ENCODE measurements around the gene CDC45. TPM values are rescaled to one million over a fixed set of nuclear protein-coding genes. Genes with fewer than 3 reads are reported as not detected.

The CDC45 gene
- total RNA-seq, 3 donors from 2014 or later: 50.2 to 80.5 (median 54.7) TPM

DNA sequence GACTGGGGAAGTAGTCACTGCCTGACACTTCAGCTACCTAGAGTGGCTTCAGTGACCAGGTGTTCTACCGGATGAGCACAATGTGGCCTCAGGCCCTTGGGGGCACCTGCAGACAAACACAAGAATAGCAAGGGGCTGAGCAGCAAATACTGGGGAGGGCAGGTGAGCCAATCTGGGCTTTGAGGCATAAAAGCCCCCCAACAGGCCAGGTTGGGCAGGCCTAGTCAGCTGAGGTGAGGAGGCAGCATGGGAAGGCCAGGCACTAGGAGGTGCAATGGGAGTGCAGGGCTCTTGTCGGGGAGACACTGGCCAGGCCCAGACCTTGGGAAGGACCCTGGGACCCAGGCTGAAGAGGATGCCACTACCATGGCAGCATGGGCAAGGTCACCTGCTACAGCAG, 9.7 kb upstream of the CDC45 start:
- Mint-ChIP-seq H3K4me1 (ENCODE audit: low read depth) (peaks cover 2% of the 10 kb centered on the region), H3K27me3 (ENCODE audit: low read depth) (no peaks in the 10 kb centered on the region), H3K36me3 (ENCODE audit: insufficient read depth) (peaks cover 43% of the 10 kb centered on the region), H3K9me3 (no peaks in the 10 kb centered on the region), H3K4me3 (no peak overlapping the region)
- DNase-seq: no peak
- ATAC-seq: no peak

DNA sequence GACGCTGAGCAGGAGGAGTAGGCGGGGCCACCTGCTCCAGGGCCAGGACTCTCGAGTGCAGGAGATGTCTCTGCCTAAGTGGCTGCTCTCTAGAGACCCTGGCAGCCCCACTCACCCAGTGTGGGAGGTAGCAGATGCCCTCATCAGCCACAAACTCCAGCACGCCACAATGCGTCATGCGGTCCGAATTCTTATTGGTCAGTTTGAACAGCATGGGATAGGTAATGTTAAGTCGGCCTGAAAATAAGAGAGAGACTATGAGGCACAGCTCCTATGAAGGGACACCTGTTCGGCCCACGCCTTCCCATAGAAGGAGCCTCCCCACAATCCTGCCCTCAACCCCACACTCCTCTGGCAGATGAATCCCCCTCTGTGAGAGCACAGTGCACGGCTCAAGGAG, 8.1 kb upstream of the CDC45 start:
- H3K4me3 Mint-ChIP-seq: no peak overlapping the region
- ATAC-seq (no peak), DNase-seq (no peak)
- no peaks in the 10 kb centered on the region for H3K9me3 Mint-ChIP-seq
- no peaks in the 10 kb centered on the region for H3K27me3 Mint-ChIP-seq (ENCODE audit: low read depth)
- H3K36me3 Mint-ChIP-seq (ENCODE audit: insufficient read depth): peaks cover 40% of the 10 kb centered on the region
- H3K4me1 Mint-ChIP-seq (ENCODE audit: low read depth): peaks cover 14% of the 10 kb centered on the region

DNA sequence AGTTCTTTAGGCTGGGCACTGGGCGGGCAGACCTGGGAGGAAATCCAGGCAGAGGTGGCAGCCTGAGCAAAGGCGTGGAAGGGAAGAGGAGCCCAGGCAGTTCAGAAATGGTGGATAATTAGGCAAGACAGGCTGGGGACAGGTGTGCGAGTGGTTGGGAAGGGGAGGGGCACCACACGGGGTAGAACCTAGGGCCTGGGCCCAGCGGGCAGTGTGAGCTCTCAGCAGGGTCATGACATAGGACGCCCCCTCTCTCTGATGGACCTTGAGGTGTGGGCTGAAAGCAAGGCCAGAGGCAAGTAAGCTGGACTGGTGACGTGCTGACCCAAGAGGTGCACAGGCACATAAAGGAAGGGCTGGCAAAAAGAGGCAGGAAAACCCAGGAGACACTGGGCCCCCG, 7.5 kb upstream of the CDC45 start:
- Mint-ChIP-seq H3K27me3 (ENCODE audit: low read depth) (no peaks in the 10 kb centered on the region), H3K4me1 (ENCODE audit: low read depth) (peaks cover 17% of the 10 kb centered on the region), H3K9me3 (no peaks in the 10 kb centered on the region), H3K36me3 (ENCODE audit: insufficient read depth) (peaks cover 40% of the 10 kb centered on the region), H3K4me3 (no peak overlapping the region)
- DNase-seq (no peak), ATAC-seq (no peak)

DNA sequence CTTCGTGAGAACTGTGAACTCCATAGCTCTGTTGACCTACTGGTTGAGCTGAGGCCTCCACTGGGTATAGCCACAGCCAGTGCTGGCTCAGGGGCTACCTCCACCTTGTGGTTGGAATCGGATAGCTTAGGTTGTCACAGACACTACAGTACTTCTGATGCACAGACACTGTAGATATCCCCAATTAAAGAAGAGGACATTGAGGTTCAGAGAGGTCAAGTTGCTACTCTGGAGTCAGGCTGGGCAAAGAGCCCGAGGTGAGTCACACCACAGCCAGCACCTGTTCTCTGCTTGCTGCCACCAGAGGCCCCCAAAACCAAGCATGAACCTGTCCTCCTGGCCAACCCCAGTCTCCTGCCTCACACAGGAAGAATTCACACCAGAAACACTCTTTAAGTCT, 6.1 kb upstream of the CDC45 start:
- peaks cover 27% of the 10 kb centered on the region for H3K4me1 Mint-ChIP-seq (ENCODE audit: low read depth)

DNA sequence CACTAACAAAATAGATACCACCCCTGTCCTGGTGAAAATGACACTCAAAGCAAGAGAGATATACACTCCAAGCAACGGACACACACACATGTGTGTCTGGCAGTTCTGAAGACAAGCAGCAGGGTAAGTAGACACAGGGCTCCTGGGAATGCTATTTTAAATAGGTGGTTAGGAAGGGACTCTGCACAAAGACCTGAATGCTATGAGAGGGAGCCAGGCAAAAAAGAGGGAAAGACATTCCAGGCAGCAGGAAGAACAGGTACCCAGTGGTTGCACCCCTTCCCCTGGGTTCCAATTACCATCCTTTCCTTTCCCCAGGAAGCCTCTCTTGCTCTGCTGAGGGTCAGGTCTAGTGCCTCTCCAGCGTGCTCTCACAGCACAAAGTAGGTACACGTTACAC, 3.7 kb upstream of the CDC45 start:
- no peak for ATAC-seq
- Mint-ChIP-seq H3K4me3 (no peak overlapping the region), H3K36me3 (ENCODE audit: insufficient read depth) (peaks cover 16% of the 10 kb centered on the region)

More for the DNA sequence above, 6.1 kb upstream of the CDC45 start:
- no peak overlapping the region for H3K4me3 Mint-ChIP-seq
- ATAC-seq (no peak), DNase-seq (no peak)
- H3K9me3 Mint-ChIP-seq: no peaks in the 10 kb centered on the region
- H3K27me3 Mint-ChIP-seq (ENCODE audit: low read depth): no peaks in the 10 kb centered on the region
- H3K36me3 Mint-ChIP-seq (ENCODE audit: insufficient read depth): peaks cover 30% of the 10 kb centered on the region

DNA sequence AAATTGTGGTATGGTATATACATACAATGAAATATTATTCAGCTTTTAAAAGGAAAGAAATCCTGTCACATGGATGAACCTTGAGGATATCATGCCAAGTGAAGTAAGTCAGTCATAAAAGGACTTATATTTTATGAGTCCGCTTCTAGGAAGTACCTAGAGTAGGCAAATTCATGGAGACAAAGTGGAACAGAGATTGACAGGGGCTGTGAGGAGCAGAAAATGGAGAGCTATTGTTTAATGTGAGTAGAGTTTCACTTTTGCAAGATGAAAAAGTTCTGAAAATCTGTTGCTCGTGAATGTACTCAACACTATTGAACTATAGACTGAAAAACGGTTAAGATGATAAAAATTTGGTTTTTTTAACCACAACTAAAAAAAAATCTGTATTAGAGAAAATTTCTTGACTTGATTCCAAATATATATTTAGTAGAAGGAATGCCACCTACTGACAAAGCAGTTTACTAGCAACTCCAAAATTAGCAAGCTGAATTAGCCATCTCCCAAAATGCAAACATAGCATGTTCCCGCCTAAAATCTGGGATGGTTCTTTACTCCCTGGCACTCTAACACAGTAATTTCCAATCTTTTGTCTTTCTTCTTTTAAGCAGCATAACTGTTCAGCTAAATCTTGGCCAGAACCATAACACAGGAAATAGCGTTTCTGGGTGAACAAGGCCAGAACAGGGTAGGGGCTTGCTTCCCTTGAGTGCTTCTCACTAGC, 2.2 kb upstream of the CDC45 start:
- Mint-ChIP-seq H3K27me3 (ENCODE audit: low read depth) (no peaks in the 10 kb centered on the region), H3K9me3 (no peaks in the 10 kb centered on the region), H3K4me1 (ENCODE audit: low read depth) (peaks cover 29% of the 10 kb centered on the region), H3K4me3 (peak overlapping the region; percentile 99), H3K36me3 (ENCODE audit: insufficient read depth) (peaks cover 6% of the 10 kb centered on the region)
- ATAC-seq (no peak), DNase-seq (no peak)

More for the DNA sequence above, 3.7 kb upstream of the CDC45 start:
- Mint-ChIP-seq H3K27me3 (ENCODE audit: low read depth) (no peaks in the 10 kb centered on the region), H3K4me1 (ENCODE audit: low read depth) (peaks cover 29% of the 10 kb centered on the region), H3K9me3 (no peaks in the 10 kb centered on the region)
- DNase-seq: no peak

DNA sequence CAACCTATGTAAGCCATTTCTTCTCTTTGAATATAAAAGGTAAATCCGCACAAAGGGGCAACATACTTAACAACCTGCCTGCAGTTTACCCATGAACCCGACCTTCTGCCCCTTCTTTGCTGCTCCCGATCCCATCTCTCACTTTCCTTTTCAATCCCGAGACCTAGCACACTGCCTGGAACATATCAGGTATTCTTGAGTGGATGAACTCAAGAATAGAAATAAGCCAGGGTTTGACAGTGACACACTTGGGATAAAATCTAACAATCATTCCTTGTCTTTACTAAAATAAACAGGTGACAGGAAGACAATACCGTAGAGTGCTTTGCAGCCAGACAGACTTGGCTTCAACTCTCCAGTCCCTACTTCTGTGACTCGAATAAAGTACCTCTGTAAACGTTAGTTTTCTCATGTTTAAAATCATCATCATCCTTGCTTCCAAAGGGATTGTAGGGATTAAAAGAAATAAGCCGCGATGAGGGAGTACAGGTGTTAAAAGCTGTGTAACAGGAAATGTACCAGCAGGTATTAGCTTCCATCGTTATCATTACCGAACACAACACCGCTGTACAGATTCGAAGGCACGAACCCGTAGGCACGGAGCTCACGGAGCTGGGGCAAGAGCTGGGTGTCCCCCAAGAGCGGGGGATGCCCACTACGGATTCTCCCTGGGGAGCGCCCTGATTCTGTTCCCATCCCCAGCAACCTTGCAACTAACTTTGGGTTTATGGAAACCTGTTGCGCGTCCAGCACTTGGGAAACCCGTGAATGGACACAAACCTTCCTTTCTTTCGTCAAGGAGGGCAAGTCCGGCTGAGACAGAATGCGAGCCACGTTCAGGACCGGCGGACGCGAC, 1.4 kb upstream of the CDC45 start:
- Mint-ChIP-seq H3K27me3 (ENCODE audit: low read depth) (no peaks in the 10 kb centered on the region), H3K4me3 (peak overlapping the region; percentile 99)
- no peak for ATAC-seq

DNA sequence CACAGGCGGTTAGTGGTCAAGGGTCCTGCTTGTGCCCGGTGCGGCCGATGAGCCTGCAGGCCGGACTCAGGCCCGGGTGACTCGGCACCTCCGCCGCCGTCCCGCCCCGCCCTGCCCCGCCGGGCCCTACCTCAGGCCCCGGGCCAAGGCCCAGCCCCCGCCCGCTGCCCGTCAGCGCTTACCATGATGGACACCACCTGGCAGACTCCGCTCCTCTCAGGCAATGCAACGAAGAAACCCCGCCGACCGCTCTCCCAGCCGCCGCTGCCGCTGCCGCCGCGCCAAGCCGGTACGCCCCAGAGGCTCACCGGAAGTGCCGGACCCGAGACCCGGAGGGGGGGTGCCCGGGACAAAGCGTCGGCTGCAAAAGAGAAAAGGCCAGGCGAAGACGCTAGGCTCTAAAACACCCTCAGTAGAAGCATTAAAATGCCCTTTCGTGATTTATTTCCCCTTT, 792 bp upstream of the CDC45 start, which contains the start of gene UFD1:
TSS of gene UFD1 (minus strand) at position 293 of the 454 bp plus-strand sequence. CDS start at position 185, 108 bp downstream.
- ATAC-seq (peak; percentile 67 to 69), DNase-seq (peak; percentile 60)
- Mint-ChIP-seq H3K27me3 (ENCODE audit: low read depth) (no peaks in the 10 kb centered on the region), H3K36me3 (ENCODE audit: insufficient read depth) (peaks cover 7% of the 10 kb centered on the region), H3K9me3 (no peaks in the 10 kb centered on the region), H3K4me3 (peak within 1 kb of the TSS; percentile 99), H3K4me1 (ENCODE audit: low read depth) (peaks cover 29% of the 10 kb centered on the region)

More for the DNA sequence above, 1.4 kb upstream of the CDC45 start:
- Mint-ChIP-seq H3K4me1 (ENCODE audit: low read depth) (peaks cover 29% of the 10 kb centered on the region), H3K9me3 (no peaks in the 10 kb centered on the region), H3K36me3 (ENCODE audit: insufficient read depth) (peaks cover 6% of the 10 kb centered on the region)
- DNase-seq: no peak

DNA sequence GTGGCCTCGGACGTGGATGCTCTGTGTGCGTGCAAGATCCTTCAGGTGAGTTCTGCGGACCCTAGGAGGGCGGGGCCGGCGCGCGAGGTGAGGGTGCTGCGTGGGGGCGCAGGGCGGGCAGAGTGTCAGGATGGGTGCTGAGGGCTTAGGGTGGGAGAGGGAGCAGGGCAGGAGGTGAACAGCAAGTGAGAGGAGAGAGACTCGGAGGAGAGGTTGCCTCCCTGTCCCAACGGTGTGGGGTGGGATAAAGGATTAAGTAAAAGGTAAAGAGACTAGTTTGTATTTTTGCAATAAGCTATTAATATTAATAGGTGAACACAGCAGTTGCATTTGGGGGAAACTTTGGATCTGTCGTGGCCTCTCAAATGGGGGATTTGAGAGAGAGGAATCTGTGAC, 451 bp downstream of the CDC45 start:
- Mint-ChIP-seq H3K4me1 (ENCODE audit: low read depth) (peaks cover 27% of the 10 kb centered on the region), H3K4me3 (peak overlapping the region; percentile 99), H3K36me3 (ENCODE audit: insufficient read depth) (peaks cover 13% of the 10 kb centered on the region), H3K27me3 (ENCODE audit: low read depth) (no peaks in the 10 kb centered on the region), H3K9me3 (no peaks in the 10 kb centered on the region)
- ATAC-seq (peak; percentile 3 to 5), DNase-seq (no peak)

DNA sequence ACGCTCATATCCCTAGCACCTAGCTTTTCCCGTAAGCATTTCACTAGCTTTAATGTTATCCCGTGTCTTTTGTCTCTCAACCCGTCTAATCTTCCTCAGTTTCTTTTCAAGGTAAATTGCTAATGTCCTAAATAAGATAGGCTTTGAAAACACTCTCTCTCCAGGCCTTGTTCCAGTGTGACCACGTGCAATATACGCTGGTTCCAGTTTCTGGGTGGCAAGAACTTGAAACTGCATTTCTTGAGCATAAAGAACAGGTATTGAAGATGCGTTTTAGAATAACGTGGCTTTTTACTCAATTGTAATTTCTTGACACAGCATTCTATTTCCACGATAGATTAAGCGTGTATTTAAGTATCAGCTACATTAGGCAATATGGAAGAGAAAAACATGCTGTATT, 1.1 kb downstream of the CDC45 start:
- ATAC-seq: no peak
- Mint-ChIP-seq H3K27me3 (ENCODE audit: low read depth) (no peaks in the 10 kb centered on the region), H3K9me3 (no peaks in the 10 kb centered on the region)

DNA sequence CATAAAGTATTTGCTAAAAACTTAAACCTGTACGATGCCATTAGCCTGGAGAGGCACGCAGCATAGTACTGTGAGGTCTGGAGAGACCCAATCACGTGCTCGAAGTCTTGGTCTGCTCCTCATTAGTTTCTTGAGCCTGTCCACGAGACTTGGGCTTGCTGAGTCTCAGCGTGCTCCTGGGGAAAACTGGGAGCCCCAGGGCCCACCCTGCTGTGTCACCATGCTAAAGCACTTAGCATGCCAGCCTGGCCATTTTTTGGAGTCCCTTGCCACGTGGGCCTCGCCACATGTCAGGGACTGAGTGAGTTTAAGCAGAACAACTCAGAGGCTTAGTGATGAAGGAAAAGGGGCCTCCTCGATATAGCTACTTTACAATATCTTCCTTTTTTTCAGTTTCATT, 2.6 kb downstream of the CDC45 start:
- H3K9me3 Mint-ChIP-seq: no peaks in the 10 kb centered on the region
- peaks cover 11% of the 10 kb centered on the region for H3K4me1 Mint-ChIP-seq (ENCODE audit: low read depth)
- H3K4me3 Mint-ChIP-seq: no peak overlapping the region
- H3K27me3 Mint-ChIP-seq (ENCODE audit: low read depth): no peaks in the 10 kb centered on the region
- DNase-seq: no peak
- ATAC-seq: no peak
- peaks cover 12% of the 10 kb centered on the region for H3K36me3 Mint-ChIP-seq (ENCODE audit: insufficient read depth)

More for the DNA sequence above, 1.1 kb downstream of the CDC45 start:
- H3K4me1 Mint-ChIP-seq (ENCODE audit: low read depth): peaks cover 21% of the 10 kb centered on the region
- peak overlapping the region; percentile 99 for H3K4me3 Mint-ChIP-seq
- DNase-seq: no peak
- peaks cover 12% of the 10 kb centered on the region for H3K36me3 Mint-ChIP-seq (ENCODE audit: insufficient read depth)

DNA sequence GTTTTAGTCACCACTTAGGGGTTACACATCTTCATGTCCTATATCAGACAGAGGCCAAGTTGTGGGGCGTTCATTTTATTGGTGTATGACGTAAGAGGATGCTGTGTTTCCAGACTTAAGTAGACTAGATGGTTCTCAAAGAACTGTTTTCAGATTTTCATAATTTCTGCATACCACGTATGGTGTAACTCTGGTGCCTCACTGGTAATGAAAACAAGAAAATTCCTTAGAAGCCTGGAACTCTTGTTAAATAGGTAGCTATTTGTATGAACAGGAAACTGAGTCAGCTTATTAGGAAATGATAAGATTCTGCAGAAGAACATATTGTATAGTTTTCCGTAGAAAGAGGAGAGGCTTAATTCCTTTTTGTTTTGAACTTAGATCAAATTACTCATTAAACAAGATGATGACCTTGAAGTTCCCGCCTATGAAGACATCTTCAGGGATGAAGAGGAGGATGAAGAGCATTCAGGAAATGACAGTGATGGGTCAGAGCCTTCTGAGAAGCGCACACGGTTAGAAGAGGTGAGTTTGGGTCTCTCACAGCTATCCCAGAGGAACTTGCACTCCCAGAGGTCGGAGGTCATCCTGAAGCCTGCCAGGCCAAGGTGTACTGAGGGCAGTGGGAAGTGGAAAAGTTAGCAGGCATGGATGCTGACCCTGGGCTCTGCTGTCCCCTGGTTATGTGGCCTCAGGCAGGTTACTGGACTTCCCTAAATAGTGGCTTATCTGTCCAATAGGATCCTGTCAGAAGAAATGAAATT, 3.9 kb downstream of the CDC45 start:
- no peak for DNase-seq
- H3K4me1 Mint-ChIP-seq (ENCODE audit: low read depth): peaks cover 2% of the 10 kb centered on the region
- H3K9me3 Mint-ChIP-seq: no peaks in the 10 kb centered on the region
- no peak overlapping the region for H3K4me3 Mint-ChIP-seq
- ATAC-seq: no peak
- H3K27me3 Mint-ChIP-seq (ENCODE audit: low read depth): no peaks in the 10 kb centered on the region
- peaks cover 12% of the 10 kb centered on the region for H3K36me3 Mint-ChIP-seq (ENCODE audit: insufficient read depth)

DNA sequence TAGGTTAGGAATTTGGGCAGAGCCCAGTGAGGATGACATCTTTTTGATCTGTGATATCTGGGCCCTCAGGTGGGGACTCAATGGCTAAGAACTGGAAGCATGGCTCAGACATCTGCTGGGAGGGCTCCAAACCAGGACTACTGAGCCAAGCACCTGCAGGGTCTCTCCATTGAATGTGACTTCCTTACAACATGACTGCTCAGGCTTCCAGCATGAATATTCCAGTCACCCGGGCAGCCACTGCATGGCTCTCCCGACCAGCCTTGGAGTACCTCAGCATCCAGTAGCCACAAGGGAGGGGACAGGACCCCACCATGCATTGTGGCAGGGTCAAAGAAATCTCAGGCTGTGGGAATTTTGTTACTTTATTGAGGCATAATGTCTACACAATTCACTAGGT, 8.6 kb downstream of the CDC45 start:
- Mint-ChIP-seq H3K4me3 (no peak overlapping the region), H3K36me3 (ENCODE audit: insufficient read depth) (peaks cover 12% of the 10 kb centered on the region), H3K4me1 (ENCODE audit: low read depth) (peaks cover 4% of the 10 kb centered on the region), H3K27me3 (ENCODE audit: low read depth) (no peaks in the 10 kb centered on the region), H3K9me3 (no peaks in the 10 kb centered on the region)
- DNase-seq (no peak), ATAC-seq (no peak)
